ENCODE data around the gene ARL8B.

The ARL8B gene

DNA sequence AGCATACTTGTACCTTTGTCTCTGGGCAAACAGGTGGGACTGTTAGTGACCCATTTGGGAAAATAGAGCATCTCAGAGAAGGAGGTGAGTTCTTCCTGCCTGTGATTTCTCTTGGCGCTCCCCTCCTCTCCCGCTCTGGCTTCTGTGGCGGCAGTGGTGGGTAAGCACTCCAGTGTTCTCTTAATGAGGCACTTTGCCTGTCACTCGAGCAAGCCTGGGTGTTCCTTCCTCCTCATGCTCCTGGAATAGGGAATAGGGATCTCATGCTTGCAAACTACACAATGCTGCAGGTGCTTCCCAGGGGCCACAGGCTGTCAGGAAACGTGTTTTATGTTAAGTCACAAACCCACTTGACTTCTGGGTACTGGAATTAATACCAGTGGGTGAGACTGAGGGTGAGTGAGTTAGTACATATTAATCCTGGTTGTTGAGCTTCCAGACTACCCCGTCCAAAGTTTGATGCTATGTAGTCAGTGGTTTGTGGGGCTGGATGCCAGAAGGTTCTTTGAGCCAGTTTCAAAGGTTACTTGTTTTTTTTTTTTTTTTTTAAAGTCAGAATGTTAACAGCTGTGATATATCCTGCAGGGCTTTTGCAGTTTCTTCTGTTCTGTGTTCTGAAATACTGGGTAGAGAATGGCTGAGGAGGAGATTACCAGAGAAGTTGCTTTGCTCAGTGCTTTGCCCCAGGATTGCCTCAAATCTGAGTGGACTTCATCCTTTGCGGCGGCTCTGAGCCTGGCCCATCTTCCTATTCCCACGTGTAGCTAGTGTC lies 95.9 kb downstream of the ARL8B start:
- no peak for DNase-seq

- no peak for DNase-seq
Measured at GRCh38 chr3:5218815-5219214, 96.7 kb downstream of the ARL8B start.

DNA sequence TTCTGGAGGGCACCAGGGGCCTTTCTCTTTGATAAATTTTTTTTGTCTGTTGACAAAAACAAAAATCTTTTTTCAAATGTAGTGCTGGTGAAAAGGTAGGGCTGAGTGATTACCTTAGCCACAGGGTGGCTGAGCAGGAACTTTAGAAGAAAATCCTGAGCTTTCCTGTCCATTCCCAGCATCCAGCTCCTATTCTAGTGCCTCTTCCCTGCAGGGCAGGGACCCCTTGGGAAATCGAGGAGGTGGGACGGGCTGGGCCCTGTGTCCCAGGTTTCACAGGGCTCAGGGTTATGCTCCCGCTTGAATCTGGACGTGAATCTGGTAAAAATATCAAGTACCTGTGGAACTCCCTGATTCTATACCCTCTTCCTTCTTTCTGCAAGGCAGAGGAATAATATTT lies 97.1 kb downstream of the ARL8B start:
- no peak for DNase-seq

GRCh38 chr3:5220193-5220592 lies 98.1 kb downstream of the ARL8B start:
- DNase-seq: no peak

DNA sequence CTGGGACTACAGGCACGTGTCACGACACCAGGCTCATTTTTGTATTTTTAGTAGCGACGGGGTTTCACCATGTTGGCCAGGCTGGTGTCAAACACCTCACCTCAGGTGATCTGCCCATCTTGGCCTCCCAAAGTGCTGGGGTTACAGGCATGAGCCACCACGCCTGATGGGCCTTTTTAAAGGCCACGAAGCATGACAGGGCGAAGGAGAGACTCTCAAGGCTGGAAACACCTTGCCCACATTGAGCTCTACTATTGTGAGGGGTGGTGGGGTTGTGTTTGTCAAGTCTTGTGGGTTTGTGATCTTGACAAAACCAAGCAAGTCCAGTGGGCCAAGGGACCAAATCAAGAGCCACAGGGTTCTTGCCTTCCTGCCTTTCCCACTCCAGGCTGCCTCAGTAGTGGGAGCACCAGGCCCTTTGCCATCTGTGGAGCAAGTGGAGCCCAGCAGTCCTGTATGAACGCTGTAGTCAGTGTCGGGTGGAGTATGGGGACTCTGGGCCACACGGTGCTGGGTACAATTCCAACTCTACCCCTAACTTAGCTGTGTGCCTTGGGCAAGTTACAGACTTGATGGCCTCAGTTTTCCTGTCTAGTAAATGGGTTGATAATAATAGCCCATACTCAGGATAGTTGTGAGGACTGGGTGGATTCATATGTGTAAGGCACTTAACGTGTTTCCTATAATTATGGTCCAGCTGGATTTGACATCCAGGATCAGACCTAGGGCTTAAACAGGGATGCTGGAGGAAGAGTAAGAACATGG lies 98.8 kb downstream of the ARL8B start:
- DNase-seq: no peak

GRCh38 chr3:5221701-5222100 lies 99.6 kb downstream of the ARL8B start:
- no peak for DNase-seq

DNA sequence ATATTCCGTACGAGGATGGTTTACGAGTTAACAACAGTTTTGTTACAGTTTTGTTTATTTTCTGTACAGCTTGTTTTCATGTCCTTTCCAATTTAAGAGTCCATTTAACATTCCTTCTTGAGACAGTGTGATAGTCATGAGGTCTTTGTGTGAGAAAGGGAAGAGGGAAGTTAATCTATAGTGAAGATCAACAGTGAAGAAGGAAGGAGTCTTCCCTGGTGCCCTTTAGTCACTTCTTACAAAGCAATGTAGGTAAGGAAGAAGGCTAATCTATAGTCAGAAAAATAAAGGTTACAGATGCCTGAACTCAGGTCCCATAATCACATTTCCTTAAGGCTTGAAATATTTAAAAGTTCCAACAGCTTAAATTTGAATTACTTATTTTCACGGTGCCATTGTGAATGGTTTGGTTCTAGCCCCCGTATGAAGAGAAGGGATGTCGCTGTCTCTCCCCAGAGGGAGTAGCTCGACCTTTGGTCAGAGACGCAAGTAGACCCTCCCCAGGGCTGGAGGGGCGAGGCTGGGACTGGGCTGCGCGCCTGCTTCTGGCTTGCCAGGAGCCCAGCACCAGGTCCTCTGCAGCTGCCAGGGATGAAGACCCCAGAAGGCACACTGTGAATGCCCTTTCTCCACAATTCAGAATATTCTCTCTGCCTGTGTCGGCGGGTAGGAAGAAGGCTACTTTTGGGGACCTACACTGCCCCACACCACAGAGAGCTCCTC lies 100.4 kb downstream of the ARL8B start:
- no peak for DNase-seq

GRCh38 chr3:5226783-5227182 lies 104.7 kb downstream of the ARL8B start:
- no peak for DNase-seq

DNA sequence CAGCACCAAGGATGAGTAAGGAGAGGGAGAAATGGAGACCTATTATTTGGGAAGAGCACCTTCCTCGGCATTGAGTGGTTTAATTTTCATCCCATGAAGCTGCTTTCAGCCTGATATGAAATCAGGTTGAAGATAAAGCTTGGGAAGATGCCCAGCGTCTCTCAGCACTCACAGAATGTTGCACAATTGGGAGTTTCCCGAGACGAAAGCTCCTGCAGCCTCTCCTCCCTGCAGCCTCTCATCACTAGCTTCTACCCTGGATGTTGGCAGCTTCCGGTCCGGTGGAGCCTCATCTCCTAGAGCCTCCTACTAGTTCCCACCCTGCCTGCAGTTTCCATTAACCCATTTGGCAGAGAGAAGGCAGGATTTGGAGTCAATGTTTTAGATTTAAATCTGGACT lies 105.7 kb downstream of the ARL8B start:
- no peak for DNase-seq

DNA sequence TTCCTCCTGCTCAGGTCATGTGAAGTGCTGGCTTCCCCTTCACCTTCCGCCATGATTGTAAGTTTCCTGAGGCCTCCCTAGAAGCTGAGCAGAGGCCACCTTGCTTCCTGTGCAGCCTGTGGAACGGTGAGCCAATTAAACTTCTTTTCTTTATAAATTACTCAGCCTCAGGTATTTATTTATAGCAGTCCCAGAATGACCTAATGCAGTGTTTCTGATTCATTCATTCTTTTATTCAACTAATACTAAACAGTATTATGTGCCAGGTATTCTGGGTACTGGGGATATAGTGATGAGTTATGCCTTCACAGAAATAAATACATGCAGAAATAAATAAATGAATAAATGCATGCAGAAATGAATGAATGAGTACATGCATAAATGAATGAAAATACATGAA lies 107.3 kb downstream of the ARL8B start:
- no peak for DNase-seq
